Osteocyte (in vitro differentiated cells): ENCODE data around the gene ZCCHC4. TPM values are rescaled to one million over a fixed set of nuclear protein-coding genes. Genes with fewer than 3 reads are reported as not detected.

Source experiments
- DNase-seq: peaks from one replicate; pipeline ENCODE4 v3.0.0; 2021; ENCODE audit warnings: mixed read lengths; ENCODE audit not compliant: unreplicated experiment; ENCODE audit errors: extremely low spot score
- H3K27ac Mint-ChIP-seq: one replicate; pipeline ENCODE4 v1.8.0; 2021; ENCODE audit warnings: mild to moderate bottlenecking, mixed read lengths; ENCODE audit not compliant: unreplicated experiment
- H3K27me3 Mint-ChIP-seq: one replicate; pipeline ENCODE4 v1.8.0; 2021; ENCODE audit warnings: mixed read lengths; ENCODE audit not compliant: unreplicated experiment
- H3K36me3 Mint-ChIP-seq: one replicate; pipeline ENCODE4 v1.8.0; 2021; ENCODE audit warnings: mixed read lengths; ENCODE audit not compliant: unreplicated experiment
- H3K4me1 Mint-ChIP-seq: one replicate; pipeline ENCODE4 v1.8.0; 2021; ENCODE audit warnings: mixed read lengths; ENCODE audit not compliant: unreplicated experiment
- H3K4me3 Mint-ChIP-seq: one replicate; pipeline ENCODE4 v1.8.0; 2021; ENCODE audit warnings: mild to moderate bottlenecking, moderate library complexity, mixed read lengths; ENCODE audit not compliant: unreplicated experiment
- H3K9me3 Mint-ChIP-seq: one replicate; pipeline ENCODE4 v1.8.0; 2021; ENCODE audit warnings: mixed read lengths; ENCODE audit not compliant: unreplicated experiment
- CTCF ChIP-seq: fragments of 200-600 bp; sonication (generic); IDR thresholded peaks from 2 replicates; pipeline ENCODE4 v1.5.0; 2021; ENCODE audit warnings: antibody characterized with exemption, mild to moderate bottlenecking, moderate library complexity
- total RNA-seq: library from RNA; stranded (reverse); gene quantifications from 2 replicates; pipeline ENCODE4 v1.2.1, GENCODE V29; 2021

The ZCCHC4 gene
- total RNA-seq, 1 donor from 2014 or later, result 9.4 TPM

GRCh38 chr4:25302626-25303025 lies 9.9 kb upstream of the ZCCHC4 start:
- no peaks in the 10 kb centered on the region for H3K36me3 Mint-ChIP-seq
- no peak for DNase-seq
- TF ChIP-seq CTCF, result no peak
- no peaks in the 10 kb centered on the region for H3K9me3 Mint-ChIP-seq
- H3K4me1 Mint-ChIP-seq, result no peaks in the 10 kb centered on the region
- H3K27me3 Mint-ChIP-seq, result peaks cover 19% of the 10 kb centered on the region
- H3K27ac Mint-ChIP-seq, result no peak overlapping the region
- no peak overlapping the region for H3K4me3 Mint-ChIP-seq

GRCh38 chr4:25303578-25303977 lies 9.0 kb upstream of the ZCCHC4 start:
- TF ChIP-seq CTCF, result no peak
- H3K27ac Mint-ChIP-seq, result no peak overlapping the region
- no peak for DNase-seq
- H3K27me3 Mint-ChIP-seq, result peaks cover 14% of the 10 kb centered on the region
- no peaks in the 10 kb centered on the region for H3K4me1 Mint-ChIP-seq
- no peaks in the 10 kb centered on the region for H3K36me3 Mint-ChIP-seq
- no peak overlapping the region for H3K4me3 Mint-ChIP-seq
- no peaks in the 10 kb centered on the region for H3K9me3 Mint-ChIP-seq

- DNase-seq, result no peak
- TF ChIP-seq CTCF, result no peak
- no peak overlapping the region for H3K27ac Mint-ChIP-seq
- H3K4me3 Mint-ChIP-seq, result no peak overlapping the region
- no peaks in the 10 kb centered on the region for H3K4me1 Mint-ChIP-seq
- H3K9me3 Mint-ChIP-seq, result no peaks in the 10 kb centered on the region
- no peaks in the 10 kb centered on the region for H3K36me3 Mint-ChIP-seq
- H3K27me3 Mint-ChIP-seq, result peaks cover 6% of the 10 kb centered on the region
These were observed 6.0 kb upstream of the ZCCHC4 start for GRCh38 chr4:25306518-25307057.

- Mint-ChIP-seq H3K4me1 (peaks cover under 1% of the 10 kb centered on the region), H3K36me3 (no peaks in the 10 kb centered on the region), H3K4me3 (no peak overlapping the region), H3K27ac (no peak overlapping the region), H3K9me3 (no peaks in the 10 kb centered on the region), H3K27me3 (peaks cover 6% of the 10 kb centered on the region)
- no peak for TF ChIP-seq CTCF
- DNase-seq, result no peak
These were observed 5.0 kb upstream of the ZCCHC4 start for GRCh38 chr4:25307596-25307995.

- Mint-ChIP-seq H3K9me3 (no peaks in the 10 kb centered on the region), H3K4me1 (peaks cover 4% of the 10 kb centered on the region), H3K4me3 (no peak overlapping the region)
These were observed 4.3 kb upstream of the ZCCHC4 start for GRCh38 chr4:25308306-25308705.

More at GRCh38 chr4:25308306-25308705, 4.3 kb upstream of the ZCCHC4 start:
- Mint-ChIP-seq H3K36me3 (no peaks in the 10 kb centered on the region), H3K27me3 (peaks cover 6% of the 10 kb centered on the region), H3K27ac (no peak overlapping the region)
- TF ChIP-seq CTCF, result no peak
- no peak for DNase-seq
